Renal pelvis (tissue), 12 donors: ENCODE results near the gene LMNTD1. TPM values are rescaled to one million over a fixed set of nuclear protein-coding genes. Genes with fewer than 3 reads are reported as not detected.
"Not testable (repeated sequence)": the region's sequence is repeated elsewhere in the genome, so short reads cannot be mapped to it uniquely, and the experiment has no call there.

Experiments used
- DNase-seq: peaks from one replicate; pipeline ENCODE4 v3.0.0-alpha.2; 2013
- long read RNA-seq, 16 experiments: transcript quantifications; one replicate each; lab custom pipeline, GENCODE V29; 2026
- polyA plus RNA-seq, 3 donors: library from polyadenylated mRNA; unstranded; fragments of 120-200 nt; gene quantifications; one replicate each; pipeline ENCODE4 v1.2.1, GENCODE V29; 2013; ENCODE audit not compliant: insufficient read length in 3 of 3

Gene LMNTD1
- polyA plus RNA-seq, result not detected
- long read RNA-seq, donor 1, result 0 reads
- long read RNA-seq, donor 2, result 0 reads
- long read RNA-seq, donor 3, result 0 reads
- long read RNA-seq, donor 4, result 0 reads
- long read RNA-seq, donor 5, result 0 reads
- long read RNA-seq, donor 6, result 0 reads
- long read RNA-seq, donor 7, result 0 reads
- long read RNA-seq, donor 8, result 0 reads
- long read RNA-seq, donor 9, result 0 reads
- long read RNA-seq, donor 10, result 0 reads
- long read RNA-seq, donor 11, result 0 reads
- long read RNA-seq, donor 12, result 0 reads
- long read RNA-seq, donor 13, result 0 reads
- long read RNA-seq, donor 14, result 0 reads
- long read RNA-seq, donor 15, result 0 reads
- long read RNA-seq, donor 16, result 0 reads

- DNase-seq, result no peak
These were observed at the start of gene LMNTD1 for GRCh38 chr12:25553098-25553497. Gene LMNTD1 (minus strand): TSS chr12:25553283. CDS start chr12:25552959, 324 bp downstream.

GRCh38 chr12:25598956-25599355, 45.9 kb upstream of the LMNTD1 start:
- no peak for DNase-seq

- not testable (repeated sequence) for DNase-seq
These were observed 42.4 kb upstream of the LMNTD1 start for GRCh38 chr12:25595496-25595895.

GRCh38 chr12:25594376-25594775, 41.3 kb upstream of the LMNTD1 start:
- no peak for DNase-seq

- no peak for DNase-seq
These were observed 39.8 kb upstream of the LMNTD1 start for GRCh38 chr12:25592725-25593495.

- DNase-seq, result no peak
These were observed 38.1 kb upstream of the LMNTD1 start for GRCh38 chr12:25591144-25591543.

- no peak for DNase-seq
These were observed 37.1 kb upstream of the LMNTD1 start for GRCh38 chr12:25590011-25590721.

GRCh38 chr12:25587346-25587745, 34.3 kb upstream of the LMNTD1 start:
- DNase-seq, result no peak

GRCh38 chr12:25585662-25586061, 32.6 kb upstream of the LMNTD1 start:
- no peak for DNase-seq

GRCh38 chr12:25585021-25585523, 32.0 kb upstream of the LMNTD1 start:
- no peak for DNase-seq

- no peak for DNase-seq
These were observed 31.5 kb upstream of the LMNTD1 start for GRCh38 chr12:25584596-25584995.

- DNase-seq, result no peak
These were observed 30.5 kb upstream of the LMNTD1 start for GRCh38 chr12:25583545-25583944.

- no peak for DNase-seq
These were observed 28.0 kb upstream of the LMNTD1 start for GRCh38 chr12:25581067-25581466.

- no peak for DNase-seq
These were observed 25.5 kb upstream of the LMNTD1 start for GRCh38 chr12:25578411-25579143.

- DNase-seq, result no peak
These were observed 21.7 kb upstream of the LMNTD1 start for GRCh38 chr12:25574761-25575160.

GRCh38 chr12:25573346-25573745, 20.3 kb upstream of the LMNTD1 start:
- DNase-seq, result no peak

GRCh38 chr12:25570418-25570817, 17.3 kb upstream of the LMNTD1 start:
- no peak for DNase-seq

GRCh38 chr12:25566202-25566949, 13.3 kb upstream of the LMNTD1 start:
- no peak for DNase-seq

- no peak for DNase-seq
These were observed 5.5 kb upstream of the LMNTD1 start for GRCh38 chr12:25558586-25558985.

- peak; percentile 16 for DNase-seq
These were observed 4.8 kb upstream of the LMNTD1 start for GRCh38 chr12:25557830-25558436.

- no peak for DNase-seq
These were observed 3.1 kb upstream of the LMNTD1 start for GRCh38 chr12:25556153-25556552.
